ENCODE data around the gene CCL15. TPM values are rescaled to one million over a fixed set of nuclear protein-coding genes. Genes with fewer than 3 reads are reported as not detected.

Gene CCL15
- total RNA-seq, 1 donor: not detected

DNA sequence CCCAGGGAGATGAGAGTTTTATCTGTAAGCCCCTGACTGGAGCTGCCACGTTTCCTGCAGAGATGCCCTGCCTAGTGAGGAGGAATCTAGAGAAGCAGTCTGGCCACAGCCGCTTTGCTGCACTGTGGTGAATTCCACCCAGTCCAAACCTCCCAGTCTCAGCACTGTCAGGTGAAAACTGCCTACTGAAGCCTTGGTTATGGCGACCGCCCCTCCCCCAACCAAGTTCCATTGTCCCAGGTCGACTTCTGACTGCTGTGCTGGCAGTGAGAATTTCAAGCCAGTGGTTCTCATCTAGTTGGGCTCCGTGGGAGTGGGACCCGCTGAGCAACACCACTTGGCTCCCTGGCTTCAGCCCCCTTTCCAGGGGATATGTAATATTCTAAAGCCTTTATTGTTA is 47.6 kb downstream of the CCL15 start:
- Histone ChIP-seq H4K20me1 (ENCODE audit: insufficient read depth, low read length) (no peaks in the 10 kb centered on the region), H3K27ac (ENCODE audit: low read depth, low read length) (no peak overlapping the region), H2AFZ (ENCODE audit: low read length) (no peak overlapping the region), H3K27me3 (ENCODE audit: insufficient read depth, low read length) (peaks cover 15% of the 10 kb centered on the region), H3K4me1 (ENCODE audit: insufficient read depth, low read length) (no peaks in the 10 kb centered on the region), H3K79me2 (ENCODE audit: insufficient read depth, low read length) (no peaks in the 10 kb centered on the region), H3K9me3 (ENCODE audit: low read depth, low read length) (no peaks in the 10 kb centered on the region), H3K4me2 (ENCODE audit: insufficient read depth, low read length) (no peak overlapping the region), H3K36me3 (ENCODE audit: insufficient read depth, low read length) (no peaks in the 10 kb centered on the region), H3K4me3 (ENCODE audit: insufficient read depth, low read length) (no peak overlapping the region)
- no peak for TF ChIP-seq CTCF (IDR thresholded peaks at IDR 0.05; ENCODE audit: extremely low read depth, low read depth, low read length)
- no peak for DNase-seq (ENCODE audit: insufficient read length, low spot score, missing footprints)

DNA sequence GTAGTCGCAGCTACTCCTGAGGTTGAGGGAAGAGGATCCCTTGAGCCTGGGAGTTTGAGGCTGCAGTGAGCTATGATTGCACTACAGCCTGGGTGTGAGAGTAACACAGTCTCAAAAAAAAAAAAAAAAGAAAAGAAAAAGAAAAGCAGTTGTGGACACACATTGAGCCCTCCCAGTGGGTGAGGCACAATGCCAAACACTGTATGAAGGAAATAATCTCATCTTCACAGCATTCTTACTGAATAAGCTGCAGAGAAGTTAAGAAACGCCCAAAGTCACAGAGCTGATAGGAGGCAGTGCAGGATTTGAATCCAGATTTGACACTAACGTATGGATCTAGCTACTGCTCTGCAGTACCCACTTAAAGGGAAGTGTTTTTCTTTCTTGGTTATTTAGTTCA is 52.0 kb downstream of the CCL15 start:
- peaks cover 5% of the 10 kb centered on the region for H3K27me3 ChIP-seq (ENCODE audit: insufficient read depth, low read length)
- H3K4me3 ChIP-seq (ENCODE audit: insufficient read depth, low read length): no peak overlapping the region
- H3K36me3 ChIP-seq (ENCODE audit: insufficient read depth, low read length): no peaks in the 10 kb centered on the region
- H3K79me2 ChIP-seq (ENCODE audit: insufficient read depth, low read length): no peaks in the 10 kb centered on the region
- no peak overlapping the region for H3K4me2 ChIP-seq (ENCODE audit: insufficient read depth, low read length)
- H2AFZ ChIP-seq (ENCODE audit: low read length): no peak overlapping the region
- H3K4me1 ChIP-seq (ENCODE audit: insufficient read depth, low read length): peaks cover 2% of the 10 kb centered on the region
- no peak overlapping the region for H3K27ac ChIP-seq (ENCODE audit: low read depth, low read length)
- DNase-seq (ENCODE audit: insufficient read length, low spot score, missing footprints): no peak
- H3K9me3 ChIP-seq (ENCODE audit: low read depth, low read length): no peaks in the 10 kb centered on the region
- TF ChIP-seq CTCF (IDR thresholded peaks at IDR 0.05; ENCODE audit: extremely low read depth, low read depth, low read length): no peak
- H4K20me1 ChIP-seq (ENCODE audit: insufficient read depth, low read length): no peaks in the 10 kb centered on the region

- TF ChIP-seq CTCF (IDR thresholded peaks at IDR 0.05; ENCODE audit: extremely low read depth, low read depth, low read length): no peak
- Histone ChIP-seq H3K27me3 (ENCODE audit: insufficient read depth, low read length) (peaks cover 9% of the 10 kb centered on the region), H3K4me1 (ENCODE audit: insufficient read depth, low read length) (peaks cover 2% of the 10 kb centered on the region), H4K20me1 (ENCODE audit: insufficient read depth, low read length) (no peaks in the 10 kb centered on the region), H2AFZ (ENCODE audit: low read length) (no peak overlapping the region), H3K9me3 (ENCODE audit: low read depth, low read length) (no peaks in the 10 kb centered on the region), H3K36me3 (ENCODE audit: insufficient read depth, low read length) (no peaks in the 10 kb centered on the region), H3K79me2 (ENCODE audit: insufficient read depth, low read length) (no peaks in the 10 kb centered on the region), H3K27ac (ENCODE audit: low read depth, low read length) (no peak overlapping the region), H3K4me3 (ENCODE audit: insufficient read depth, low read length) (no peak overlapping the region), H3K4me2 (ENCODE audit: insufficient read depth, low read length) (no peak overlapping the region)
- no peak for DNase-seq (ENCODE audit: insufficient read length, low spot score, missing footprints)
These were observed 53.3 kb downstream of the CCL15 start for GRCh38 chr17:35948092-35948491.

Other genes starting within 250 kb of the CCL15 start
- gene GAS2L2, start 248.3 kb downstream of the CCL15 start, total RNA-seq: not detected in 2 replicates
- gene C17orf50, start 240.7 kb downstream of the CCL15 start, total RNA-seq: not detected in 2 replicates
- gene MMP28, start 205.9 kb downstream of the CCL15 start, total RNA-seq: 1.2 and 1.8 TPM in 2 replicates
- gene TAF15, start 192.1 kb downstream of the CCL15 start, total RNA-seq: 53.3 and 55.0 TPM in 2 replicates
- gene HEATR9, start 132.7 kb downstream of the CCL15 start, total RNA-seq: not detected in 2 replicates
- gene CCL5, start 121.2 kb downstream of the CCL15 start, total RNA-seq: under 0.01 and 0.36 TPM in 2 replicates
- 0.29 and 0.36 TPM in 2 replicates for gene RDM1, start 70.8 kb downstream of the CCL15 start, total RNA-seq
- gene LYZL6, start 57.8 kb downstream of the CCL15 start, total RNA-seq: not detected in 2 replicates
- not detected in 2 replicates for gene CCL16, start 20.1 kb downstream of the CCL15 start, total RNA-seq
- not detected in 2 replicates for gene CCL14, start 14.8 kb downstream of the CCL15 start, total RNA-seq
- gene CCL23, start 16.4 kb upstream of the CCL15 start, total RNA-seq: not detected in 2 replicates
- 0.36 TPM in 1 of 2 replicates, not detected in the other for gene CCL18, start 62.7 kb upstream of the CCL15 start, total RNA-seq
- 0.29 and 0.36 TPM in 2 replicates for gene CCL3, start 88.6 kb upstream of the CCL15 start, total RNA-seq
- 0.36 TPM in 1 of 2 replicates, not detected in the other for gene CCL4, start 102.3 kb upstream of the CCL15 start, total RNA-seq
- gene TBC1D3B, start 175.1 kb upstream of the CCL15 start, total RNA-seq: 0.36 and 0.88 TPM in 2 replicates
- not detected in 2 replicates for gene CCL3L1, start 195.2 kb upstream of the CCL15 start, total RNA-seq
- not detected in 2 replicates for gene CCL4L2, start 209.5 kb upstream of the CCL15 start, total RNA-seq

All from osteoblast (primary cell).